Stimulated activated effector memory CD8-positive, alpha-beta T cell treated with anti-CD3 and anti-CD28 coated beads, Interleukin-12 subunit alpha, Interleukin-12 subunit beta, amount 100 ng/mL, for 72 hours (primary cell): ENCODE measurements around the gene DISC1.
A peak's percentile ranks its signal among the peaks of the same experiment; 100 is the strongest.

Experiments used
- ATAC-seq: fragments of 150-1000 bp; cut with Tn5 transposase; 2 replicates; pipeline ENCODE4 v1.10.0; 2021
- DNase-seq, 2 donors: peaks; one replicate each; pipeline ENCODE4 v3.0.0; 2021 to 2022; ENCODE audit warnings: low spot score in 2 of 2
- H3K27ac Mint-ChIP-seq: one replicate; pipeline ENCODE4 v1.8.0; 2022; ENCODE audit warnings: mild to moderate bottlenecking, mixed read lengths
- H3K36me3 Mint-ChIP-seq: one replicate; pipeline ENCODE4 v1.8.0; 2022; ENCODE audit warnings: mild to moderate bottlenecking, mixed read lengths
- H3K4me1 Mint-ChIP-seq: one replicate; pipeline ENCODE4 v1.8.0; 2022; ENCODE audit warnings: mixed read lengths
- H3K4me3 Mint-ChIP-seq: one replicate; pipeline ENCODE4 v1.8.0; 2022; ENCODE audit warnings: mild to moderate bottlenecking, mixed read lengths
- H3K9me3 Mint-ChIP-seq: one replicate; pipeline ENCODE4 v1.8.0; 2022; ENCODE audit warnings: mixed read lengths

The DISC1 gene

GRCh38 chr1:231855926-231856325 lies 229.3 kb downstream of the DISC1 start:
- ATAC-seq, result no peak
- no peak overlapping the region for H3K27ac Mint-ChIP-seq

GRCh38 chr1:231856426-231856825 lies 229.8 kb downstream of the DISC1 start:
- H3K9me3 Mint-ChIP-seq, result no peaks in the 10 kb centered on the region
- ATAC-seq, result no peak
- peaks cover 8% of the 10 kb centered on the region for H3K4me1 Mint-ChIP-seq
- H3K27ac Mint-ChIP-seq, result no peak overlapping the region
- no peak for DNase-seq
- H3K4me3 Mint-ChIP-seq, result no peak overlapping the region
- no peaks in the 10 kb centered on the region for H3K36me3 Mint-ChIP-seq

More at GRCh38 chr1:231855926-231856325, 229.3 kb downstream of the DISC1 start:
- no peak overlapping the region for H3K4me3 Mint-ChIP-seq
- H3K4me1 Mint-ChIP-seq, result peaks cover 8% of the 10 kb centered on the region
- H3K36me3 Mint-ChIP-seq, result no peaks in the 10 kb centered on the region
- no peaks in the 10 kb centered on the region for H3K9me3 Mint-ChIP-seq
- no peak for DNase-seq

GRCh38 chr1:231856894-231857293 lies 230.3 kb downstream of the DISC1 start:
- H3K36me3 Mint-ChIP-seq, result no peaks in the 10 kb centered on the region
- H3K4me3 Mint-ChIP-seq, result no peak overlapping the region
- ATAC-seq (no peak), DNase-seq (no peak)
- H3K27ac Mint-ChIP-seq, result no peak overlapping the region
- H3K4me1 Mint-ChIP-seq, result peaks cover 8% of the 10 kb centered on the region
- no peaks in the 10 kb centered on the region for H3K9me3 Mint-ChIP-seq

- Mint-ChIP-seq H3K4me3 (no peak overlapping the region), H3K9me3 (no peaks in the 10 kb centered on the region)
- no peak for DNase-seq
Observed at GRCh38 chr1:231857609-231858135, 231.1 kb downstream of the DISC1 start.

GRCh38 chr1:231860221-231861088 lies 233.9 kb downstream of the DISC1 start:
- H3K27ac Mint-ChIP-seq, result no peak overlapping the region
- ATAC-seq, result no peak
- no peaks in the 10 kb centered on the region for H3K9me3 Mint-ChIP-seq
- H3K36me3 Mint-ChIP-seq, result no peaks in the 10 kb centered on the region
- no peak for DNase-seq
- no peak overlapping the region for H3K4me3 Mint-ChIP-seq
- peaks cover 8% of the 10 kb centered on the region for H3K4me1 Mint-ChIP-seq

More at GRCh38 chr1:231857609-231858135, 231.1 kb downstream of the DISC1 start:
- Mint-ChIP-seq H3K27ac (no peak overlapping the region), H3K36me3 (no peaks in the 10 kb centered on the region), H3K4me1 (peaks cover 8% of the 10 kb centered on the region)
- ATAC-seq, result no peak

GRCh38 chr1:231861541-231862481 lies 235.2 kb downstream of the DISC1 start:
- DNase-seq, result no peak
- no peak for ATAC-seq
- Mint-ChIP-seq H3K4me3 (no peak overlapping the region), H3K9me3 (no peaks in the 10 kb centered on the region), H3K36me3 (no peaks in the 10 kb centered on the region), H3K27ac (no peak overlapping the region), H3K4me1 (peaks cover 11% of the 10 kb centered on the region)

GRCh38 chr1:231862611-231863010 lies 236.0 kb downstream of the DISC1 start:
- H3K4me3 Mint-ChIP-seq, result no peak overlapping the region
- ATAC-seq (no peak), DNase-seq (no peak)
- peaks cover 17% of the 10 kb centered on the region for H3K4me1 Mint-ChIP-seq
- no peaks in the 10 kb centered on the region for H3K36me3 Mint-ChIP-seq
- H3K9me3 Mint-ChIP-seq, result no peaks in the 10 kb centered on the region
- no peak overlapping the region for H3K27ac Mint-ChIP-seq

GRCh38 chr1:231865331-231865730 lies 238.7 kb downstream of the DISC1 start:
- Mint-ChIP-seq H3K36me3 (no peaks in the 10 kb centered on the region), H3K4me3 (no peak overlapping the region), H3K4me1 (peaks cover 35% of the 10 kb centered on the region), H3K27ac (no peak overlapping the region), H3K9me3 (no peaks in the 10 kb centered on the region)
- DNase-seq (no peak), ATAC-seq (no peak)

- no peak overlapping the region for H3K4me3 Mint-ChIP-seq
- peak; percentile 45 to 60 for DNase-seq
- H3K36me3 Mint-ChIP-seq, result no peaks in the 10 kb centered on the region
- H3K4me1 Mint-ChIP-seq, result peaks cover 44% of the 10 kb centered on the region
- no peak for ATAC-seq
- H3K27ac Mint-ChIP-seq, result no peak overlapping the region
- no peaks in the 10 kb centered on the region for H3K9me3 Mint-ChIP-seq
Observed at GRCh38 chr1:231866392-231867331, 240.1 kb downstream of the DISC1 start.

- Mint-ChIP-seq H3K4me1 (peaks cover 52% of the 10 kb centered on the region), H3K36me3 (no peaks in the 10 kb centered on the region), H3K9me3 (no peaks in the 10 kb centered on the region), H3K27ac (no peak overlapping the region), H3K4me3 (no peak overlapping the region)
- no peak for ATAC-seq
- no peak for DNase-seq
Observed at GRCh38 chr1:231867607-231868006, 241.0 kb downstream of the DISC1 start.

- no peak overlapping the region for H3K4me3 Mint-ChIP-seq
- H3K4me1 Mint-ChIP-seq, result peaks cover 52% of the 10 kb centered on the region
- no peaks in the 10 kb centered on the region for H3K36me3 Mint-ChIP-seq
- DNase-seq, result no peak
- ATAC-seq, result no peak
- no peaks in the 10 kb centered on the region for H3K9me3 Mint-ChIP-seq
- H3K27ac Mint-ChIP-seq, result peak overlapping the region; percentile 18
Observed at GRCh38 chr1:231869364-231869763, 242.8 kb downstream of the DISC1 start.

- Mint-ChIP-seq H3K27ac (peak overlapping the region; percentile 32), H3K36me3 (no peaks in the 10 kb centered on the region), H3K9me3 (peaks cover 5% of the 10 kb centered on the region), H3K4me1 (peaks cover 52% of the 10 kb centered on the region), H3K4me3 (peak overlapping the region; percentile 0)
- ATAC-seq (no peak), DNase-seq (no peak)
Observed at GRCh38 chr1:231871471-231871870, 244.9 kb downstream of the DISC1 start.

- DNase-seq (no peak), ATAC-seq (peak; percentile 74)
- Mint-ChIP-seq H3K9me3 (peaks cover 6% of the 10 kb centered on the region), H3K27ac (peak overlapping the region; percentile 32), H3K36me3 (no peaks in the 10 kb centered on the region), H3K4me3 (peak overlapping the region; percentile 0), H3K4me1 (peaks cover 48% of the 10 kb centered on the region)
Observed at GRCh38 chr1:231871878-231872277, 245.3 kb downstream of the DISC1 start.

- Mint-ChIP-seq H3K4me3 (peak overlapping the region; percentile 0), H3K9me3 (peaks cover 6% of the 10 kb centered on the region), H3K27ac (no peak overlapping the region), H3K4me1 (peaks cover 45% of the 10 kb centered on the region), H3K36me3 (no peaks in the 10 kb centered on the region)
- DNase-seq (no peak), ATAC-seq (no peak)
Observed at GRCh38 chr1:231872461-231872910, 245.9 kb downstream of the DISC1 start.
